K562 (cell line): Measurements from ENCODE around the gene NLK. TPM values are rescaled to one million over a fixed set of nuclear protein-coding genes. Genes with fewer than 3 reads are reported as not detected.

ENCODE experiments used
- ATAC-seq: fragments of 200-7000 bp; cut with Tn5 transposase; 3 replicates; pipeline ENCODE4 v1.9.1; 2020; ENCODE audit warnings: moderate library complexity
- BruUV-seq: library from RNA; stranded (reverse); fragments of 400-500 nt; replicated peaks from 2 replicates; lab custom pipeline; 2021; lab: Mats Ljungman, UMichigan
- CTCF ChIA-PET: fragments of 300-600 bp; formaldehyde crosslinking; extraction: SDS; loops from one replicate; lab custom pipeline; 2021; ENCODE audit warnings: low intra/inter-chr PET ratio; lab: Yijun Ruan, JAX
- POLR2A ChIA-PET: fragments of 300-600, 350-650 bp; sonication (Branson Sonifier 250); formaldehyde crosslinking; extraction: SDS; loops from one replicate; lab custom pipeline; 2021; ENCODE audit warnings: antibody characterized with exemption, inconsistent platforms; lab: Yijun Ruan, JAX
- DNase-seq, 4 experiments: peaks; one replicate each; pipeline versions ENCODE4 v3.0.0 to v3.0.0-alpha.2; 2011 to 2018; ENCODE audit warnings: low spot score in 3 of 4, mixed read lengths in 3 of 4; ENCODE audit errors: extremely low read depth in 1 of 4
- FAIRE-seq: peaks from 2 replicates; lab custom pipeline; 2011; peaks lifted over from hg19 to GRCh38; lab: Jason Lieb, UNC
- H2AFZ ChIP-seq: 2 replicates; pipeline ENCODE4 v1.6.0; 2011; ENCODE audit warnings: low read depth, low read length, control low read depth, inconsistent platforms
- H3K27ac ChIP-seq: fragments of 200-600 bp; 3 replicates; pipeline ENCODE4 v1.8.0; 2011; ENCODE audit warnings: low read depth, mild to moderate bottlenecking, control low read depth, inconsistent platforms, low read length, moderate library complexity, mixed read lengths; ENCODE audit errors: extremely low read depth
- H3K27me3 ChIP-seq, 2 experiments: fragments of 300-600 bp in 1 of 2; 2 replicates in 1 of 2; 3 replicates in 1 of 2; pipeline versions ENCODE4 v1.6.0 to v1.8.0; 2011; ENCODE audit warnings: inconsistent platforms in 2 of 2, low read length in 2 of 2, mild to moderate bottlenecking in 1 of 2, mixed read lengths in 1 of 2, moderate library complexity in 1 of 2; ENCODE audit not compliant: control insufficient read depth in 2 of 2, insufficient read depth in 2 of 2
- H3K36me3 ChIP-seq: fragments of 300-600 bp; 3 replicates; pipeline ENCODE4 v1.8.0; 2011; ENCODE audit warnings: mild to moderate bottlenecking, low read length, inconsistent platforms; ENCODE audit not compliant: control insufficient read depth, insufficient read depth
- H3K4me1 ChIP-seq, 2 experiments: fragments of 200-600 bp in 1 of 2; replicated peaks in 1 of 2; 2 replicates in 1 of 2; 3 replicates in 1 of 2; pipeline versions ENCODE4 v1.5.1 to v1.8.0; 2011; ENCODE audit warnings: inconsistent platforms in 2 of 2, low read length in 2 of 2, mild to moderate bottlenecking in 1 of 2, mixed read lengths in 1 of 2, moderate library complexity in 1 of 2; ENCODE audit not compliant: control insufficient read depth in 2 of 2, insufficient read depth in 2 of 2
- H3K4me2 ChIP-seq: 2 replicates; pipeline ENCODE4 v1.6.1; 2011; ENCODE audit warnings: low read length, control low read depth, inconsistent platforms, mixed read lengths; ENCODE audit not compliant: insufficient read depth
- H3K4me3 ChIP-seq: fragments of 200-600 bp; sonication (generic), shearing (Covaris generic); 2 replicates; pipeline ENCODE4 v1.5.1; 2016; ENCODE audit warnings: control low read depth, inconsistent platforms
- H3K79me2 ChIP-seq: fragments of 200-600 bp; 3 replicates; pipeline ENCODE4 v1.8.0; 2011; ENCODE audit warnings: low read length, inconsistent platforms; ENCODE audit not compliant: control insufficient read depth, insufficient read depth
- H3K9ac ChIP-seq, 2 experiments: 2 replicates each; pipeline versions ENCODE4 v1.6.0 to v1.6.1; 2011; ENCODE audit warnings: low read depth in 2 of 2, low read length in 2 of 2, control low read depth in 1 of 2, inconsistent platforms in 1 of 2, mild to moderate bottlenecking in 1 of 2, mixed read lengths in 1 of 2; ENCODE audit not compliant: insufficient read depth in 1 of 2
- H3K9me1 ChIP-seq: one replicate; pipeline ENCODE4 v1.6.0; 2011; ENCODE audit warnings: inconsistent platforms, mild to moderate bottlenecking, low read length, moderate library complexity; ENCODE audit not compliant: control insufficient read depth, insufficient read depth
- H3K9me3 ChIP-seq: replicated peaks from 2 replicates; pipeline ENCODE4 v1.5.1; 2011; ENCODE audit warnings: low read depth, low read length, inconsistent platforms; ENCODE audit not compliant: control insufficient read depth, insufficient read depth
- H4K20me1 ChIP-seq: replicated peaks from 2 replicates; pipeline ENCODE4 v1.6.1; 2011; ENCODE audit warnings: low read length, inconsistent platforms, mixed read lengths; ENCODE audit not compliant: control insufficient read depth, insufficient read depth
- BDP1 ChIP-seq: IDR thresholded peaks from 3 replicates; pipeline ENCODE4 v1.6.1; 2011; ENCODE audit not compliant: insufficient read length, insufficient read depth
- CC2D1A ChIP-seq: fragments of 450-650 bp; IDR thresholded peaks from 2 replicates; pipeline ENCODE4 v1.6.1; 2017; ENCODE audit warnings: mild to moderate bottlenecking
- DPF2 ChIP-seq: fragments of 450-650 bp; IDR thresholded peaks from 2 replicates; pipeline ENCODE4 v1.6.1; 2016
- HOMEZ ChIP-seq: fragments of 250-450 bp; sonication (Bioruptor Pico); IDR thresholded peaks from 2 replicates; pipeline ENCODE4 v1.4.0; 2020; ENCODE audit warnings: mild to moderate bottlenecking, moderate library complexity
- KDM5B ChIP-seq: fragments of 200-600 bp; sonication (generic); IDR thresholded peaks from 2 replicates; pipeline ENCODE4 v1.6.1; 2012; ENCODE audit warnings: low read depth, mild to moderate bottlenecking, moderate library complexity, low read length, control low read depth, inconsistent platforms; ENCODE audit not compliant: insufficient replicate concordance
- PPARD ChIP-seq: fragments of 250-450 bp; sonication (Bioruptor Pico); IDR thresholded peaks from 2 replicates; pipeline ENCODE4 v1.8.0; 2022; ENCODE audit warnings: inconsistent platforms, mild to moderate bottlenecking, moderate library complexity
- RFX5 ChIP-seq: IDR thresholded peaks from 2 replicates; pipeline ENCODE4 v1.6.1; 2011; ENCODE audit warnings: low read depth, mild to moderate bottlenecking, improper control_type of control experiment, low read length
- TAF15 ChIP-seq: fragments of 200-400 bp; formaldehyde crosslinking; IDR thresholded peaks from 2 replicates; pipeline ENCODE4 v1.6.1; 2017; ENCODE audit warnings: mild to moderate bottlenecking, low read depth, low read length, moderate library complexity
- XRCC4 ChIP-seq: IDR thresholded peaks from one replicate; pipeline ENCODE4 v1.6.1; 2011; ENCODE audit not compliant: insufficient read depth, insufficient read length; ENCODE audit errors: extremely low read depth
- ZNF354B ChIP-seq: fragments of 250-450 bp; sonication (Bioruptor Pico); IDR thresholded peaks from 2 replicates; pipeline ENCODE4 v1.4.0; 2020
- ZNF707 ChIP-seq: fragments of 250-450 bp; sonication (Bioruptor Pico); conservative IDR thresholded peaks from 2 replicates; pipeline ENCODE4 v1.8.0; 2022; ENCODE audit warnings: inconsistent platforms, mild to moderate bottlenecking, moderate library complexity
- WGBS: fragments of 100-300 bp; shearing (Covaris generic); methylation state at CpG from one replicate; pipeline ENCODE4 v1.1.6; 2016; ENCODE audit warnings: low coverage, mixed read lengths; ENCODE audit not compliant: insufficient coverage; ENCODE audit errors: missing lambda C conversion rate; 5-methylcytosine and 5-hydroxymethylcytosine counted together
- in situ Hi-C: fragments of 300-500 bp; cut with MboI; formaldehyde crosslinking; loops from 4 replicates; pipeline ENCODE4 v1.15.0; 2018; ENCODE audit warnings: inconsistent platforms, mixed read lengths
- intact Hi-C: fragments of 100-400 bp; cut with micrococcal nuclease; formaldehyde crosslinking; loops from 2 replicates; pipeline ENCODE4 v1.14.2; 2022
- polyA plus RNA-seq, 8 experiments: library from polyadenylated mRNA; depleted of rRNA in 4 of 8; stranded (reverse) in 5 of 8; unstranded in 3 of 8; fragments of >200 nt; fragmentation: Nextera tagmentation in 2 of 8; fragmentation: Illumina TruSeq in 1 of 8; extraction: Ambion mirVana in 2 of 8; extraction: Trizol in 1 of 8; gene quantifications; 2 replicates each; pipeline versions ENCODE4 v1.2.1 to v1.2.3, GENCODE V29; 2011 to 2014; ENCODE audit warnings: inconsistent platforms in 1 of 8, missing spikeins in 1 of 8
- total RNA-seq, 7 experiments: library from RNA; depleted of rRNA in 6 of 7; stranded (reverse); fragments of >200 nt in 6 of 7; fragmentation: Illumina TruSeq in 2 of 7; extraction: Trizol in 2 of 7; gene quantifications; 2 replicates each; pipeline versions ENCODE4 v1.2.1 to v1.2.3, GENCODE V29; 2011 to 2021; ENCODE audit warnings: low replicate concordance in 1 of 7
- TF ChIP-seq, protein P1 (sequence below): fragments of 450-650 bp; IDR thresholded peaks from 2 replicates; pipeline ENCODE4 v1.6.1; 2017; ENCODE audit warnings: antibody characterized with exemption

NLK gene
- total and polyA plus RNA-seq, 9 of the 15 experiments (the other 6 are each of a cell fraction or from before 2014, with no cell fraction given): 10.9 to 59.6 (median 26.7) TPM

- intact Hi-C loops: no loop called here
- 56% methylated on average over 1 of the region's 1 CpG for WGBS
- DNase-seq (no peak), ATAC-seq (no peak)
- Histone ChIP-seq H3K9me3 (no peaks in the 10 kb centered on the region), H2AFZ (no peak overlapping the region), H3K4me2 (no peak overlapping the region), H3K4me3 (no peak overlapping the region), H3K36me3 (peaks cover 33% of the 10 kb centered on the region), H3K9ac (no peak overlapping the region), H4K20me1 (no peaks in the 10 kb centered on the region), H3K4me1 (no peaks in the 10 kb centered on the region; a peak in 2 of 5 replicates), H3K79me2 (no peaks in the 10 kb centered on the region), H3K27me3 (no peaks in the 10 kb centered on the region), H3K9me1 (no peaks in the 10 kb centered on the region), H3K27ac (no peak overlapping the region)
- ChIA-PET POLR2A (no interaction called here), CTCF (no interaction called here)
- BruUV-seq: no TSS peak
- TF ChIP-seq, protein P1, sequence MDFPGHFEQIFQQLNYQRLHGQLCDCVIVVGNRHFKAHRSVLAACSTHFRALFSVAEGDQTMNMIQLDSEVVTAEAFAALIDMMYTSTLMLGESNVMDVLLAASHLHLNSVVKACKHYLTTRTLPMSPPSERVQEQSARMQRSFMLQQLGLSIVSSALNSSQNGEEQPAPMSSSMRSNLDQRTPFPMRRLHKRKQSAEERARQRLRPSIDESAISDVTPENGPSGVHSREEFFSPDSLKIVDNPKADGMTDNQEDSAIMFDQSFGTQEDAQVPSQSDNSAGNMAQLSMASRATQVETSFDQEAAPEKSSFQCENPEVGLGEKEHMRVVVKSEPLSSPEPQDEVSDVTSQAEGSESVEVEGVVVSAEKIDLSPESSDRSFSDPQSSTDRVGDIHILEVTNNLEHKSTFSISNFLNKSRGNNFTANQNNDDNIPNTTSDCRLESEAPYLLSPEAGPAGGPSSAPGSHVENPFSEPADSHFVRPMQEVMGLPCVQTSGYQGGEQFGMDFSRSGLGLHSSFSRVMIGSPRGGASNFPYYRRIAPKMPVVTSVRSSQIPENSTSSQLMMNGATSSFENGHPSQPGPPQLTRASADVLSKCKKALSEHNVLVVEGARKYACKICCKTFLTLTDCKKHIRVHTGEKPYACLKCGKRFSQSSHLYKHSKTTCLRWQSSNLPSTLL: no peak
- no peak for TF ChIP-seq TAF15
- TF ChIP-seq, all 486 proteins: peak for 0
- FAIRE-seq: no peak
- in situ Hi-C loops: no loop called here
These were observed 86.3 kb downstream of the NLK start for GRCh38 chr17:28128779-28129178.

- no peak overlapping the region for H3K4me2 ChIP-seq
- H3K4me3 ChIP-seq: no peak overlapping the region
- no peaks in the 10 kb centered on the region for H4K20me1 ChIP-seq
- no peaks in the 10 kb centered on the region; a peak in 2 of 5 replicates for H3K4me1 ChIP-seq
- POLR2A ChIA-PET: interaction anchor here (0.9 to 1.1 kb wide), 2 partner anchors 13 to 99 kb away, joined by 3 to 5 read pairs; no protein-coding TSS in a partner anchor
- H3K27ac ChIP-seq: no peak overlapping the region
- peaks cover 20% of the 10 kb centered on the region for H3K36me3 ChIP-seq
- DNase-seq (no peak), FAIRE-seq (no peak), ATAC-seq (no peak)
- in situ Hi-C loops (no loop called here), intact Hi-C loops (loop anchor here (10.0 kb wide), 1 partner anchor 326 kb away; the partner anchor contains the start of gene NOS2)
- H3K9ac ChIP-seq: no peak overlapping the region
- H3K27me3 ChIP-seq: no peaks in the 10 kb centered on the region
- 93% methylated on average over 2 of the region's 2 CpGs for WGBS
- no TSS peak for BruUV-seq
- H3K79me2 ChIP-seq: no peaks in the 10 kb centered on the region
- no peak overlapping the region for H2AFZ ChIP-seq
- CTCF ChIA-PET: no interaction called here
- H3K9me3 ChIP-seq: no peaks in the 10 kb centered on the region
- H3K9me1 ChIP-seq: no peaks in the 10 kb centered on the region
- TF ChIP-seq KDM5B: no peak
- TF ChIP-seq BDP1: no peak
- TF ChIP-seq CC2D1A: no peak
- TF ChIP-seq DPF2: no peak
- no peak for TF ChIP-seq PPARD (CRISPR knock-in tag)
- no peak for TF ChIP-seq ZNF354B (CRISPR knock-in tag)
- no peak for TF ChIP-seq ZNF707 (CRISPR knock-in tag)
- no peak for TF ChIP-seq HOMEZ
- TF ChIP-seq RFX5: no peak
- TF ChIP-seq XRCC4: no peak
These were observed 88.0 kb downstream of the NLK start for GRCh38 chr17:28130472-28130871.
